K562 (cell line): ENCODE results near the gene RAD21L1. TPM values are rescaled to one million over a fixed set of nuclear protein-coding genes. Genes with fewer than 3 reads are reported as not detected.
A peak's percentile ranks its signal among the peaks of the same experiment; 100 is the strongest.

Experiments
- ARHGAP35 ChIP-seq: fragments of 450-650 bp; IDR thresholded peaks from 2 replicates; pipeline ENCODE4 v1.6.1; 2018; ENCODE audit not compliant: partially characterized antibody
- ARNT ChIP-seq, 2 experiments: fragments of 450-650 bp; IDR thresholded peaks; 2 replicates each; pipeline ENCODE4 v1.6.1; 2016; ENCODE audit warnings: mild to moderate bottlenecking in 1 of 2
- EP300 ChIP-seq: IDR thresholded peaks from 2 replicates; pipeline ENCODE4 v1.6.1; 2012; ENCODE audit warnings: low read length, improper control_type of control experiment
- GABPB1 ChIP-seq: sonication (generic); formaldehyde crosslinking; IDR thresholded peaks from 2 replicates; pipeline ENCODE4 v1.8.0; 2022; ENCODE audit warnings: mild to moderate bottlenecking, missing genetic modification reagents
- HMBOX1 ChIP-seq: sonication (generic); IDR thresholded peaks from 2 replicates; pipeline ENCODE4 v1.6.1; 2016
- NCOA2 ChIP-seq, 2 experiments: fragments of 450-650 bp; IDR thresholded peaks; 2 replicates each; pipeline ENCODE4 v1.6.1; 2018; ENCODE audit warnings: mild to moderate bottlenecking in 2 of 2, moderate library complexity in 1 of 2; ENCODE audit not compliant: partially characterized antibody in 2 of 2
- NUFIP1 ChIP-seq: fragments of 450-650 bp; IDR thresholded peaks from 2 replicates; pipeline ENCODE4 v1.6.1; 2018; ENCODE audit not compliant: partially characterized antibody
- RFX7 ChIP-seq: fragments of 250-450 bp; sonication (Bioruptor Pico); IDR thresholded peaks from 2 replicates; pipeline ENCODE4 v1.5.1; 2021; ENCODE audit warnings: mild to moderate bottlenecking
- SNRNP70 ChIP-seq: fragments of 200-400 bp; formaldehyde crosslinking; optimal IDR thresholded peaks from 2 replicates; pipeline ENCODE3; 2017; ENCODE audit warnings: low read depth, low read length
- STAT5A ChIP-seq: IDR thresholded peaks from 2 replicates; pipeline ENCODE4 v1.6.1; 2012; ENCODE audit warnings: low read length, inconsistent platforms, borderline replicate concordance
- XRCC5 ChIP-seq: fragments of 200-400 bp; formaldehyde crosslinking; IDR thresholded peaks from 2 replicates; pipeline ENCODE4 v1.6.1; 2017; ENCODE audit warnings: low read depth, mild to moderate bottlenecking, low read length
- ZBTB12 ChIP-seq: fragments of 250-450 bp; sonication (Bioruptor Pico); IDR thresholded peaks from 2 replicates; pipeline ENCODE4 v1.4.0; 2020
- polyA plus RNA-seq, 8 experiments: library from polyadenylated mRNA; depleted of rRNA in 4 of 8; stranded (reverse) in 5 of 8; unstranded in 3 of 8; fragments of >200 nt; fragmentation: Nextera tagmentation in 2 of 8; fragmentation: Illumina TruSeq in 1 of 8; extraction: Ambion mirVana in 2 of 8; extraction: Trizol in 1 of 8; gene quantifications; 2 replicates each; pipeline versions ENCODE4 v1.2.1 to v1.2.3, GENCODE V29; 2011 to 2014; ENCODE audit warnings: inconsistent platforms in 1 of 8, missing spikeins in 1 of 8
- total RNA-seq, 7 experiments: library from RNA; depleted of rRNA in 6 of 7; stranded (reverse); fragments of >200 nt in 6 of 7; fragmentation: Illumina TruSeq in 2 of 7; extraction: Trizol in 2 of 7; gene quantifications; 2 replicates each; pipeline versions ENCODE4 v1.2.1 to v1.2.3, GENCODE V29; 2011 to 2021; ENCODE audit warnings: low replicate concordance in 1 of 7
- TF ChIP-seq, protein P1 (sequence below): sonication (generic); formaldehyde crosslinking; IDR thresholded peaks from 2 replicates; pipeline ENCODE4 v1.8.0; 2022; ENCODE audit warnings: mild to moderate bottlenecking, missing genetic modification reagents
- TF ChIP-seq, protein P2 (sequence below): IDR thresholded peaks from 3 replicates; pipeline ENCODE4 v1.6.1; 2011; ENCODE audit warnings: borderline replicate concordance, mild to moderate bottlenecking, moderate library complexity; ENCODE audit not compliant: insufficient read length; ENCODE audit errors: extremely low read depth
- TF ChIP-seq, protein P3 (sequence below): fragments of 200-800 bp; sonication (Bioruptor generic); IDR thresholded peaks from 2 replicates; pipeline ENCODE4 v1.6.1; 2017; ENCODE audit warnings: missing genetic modification characterization, missing compliant biosample characterization
- TF ChIP-seq, protein P4 (sequence below): fragments of 250-450 bp; sonication (Bioruptor Pico); IDR thresholded peaks from 2 replicates; pipeline ENCODE4 v1.5.0; 2021
- TF ChIP-seq, protein P5 (sequence below): fragments of 450-650 bp; formaldehyde crosslinking; IDR thresholded peaks from 2 replicates; pipeline ENCODE4 v1.4.0; 2020; ENCODE audit warnings: mild to moderate bottlenecking, moderate library complexity

The RAD21L1 gene
- total and polyA plus RNA-seq, 9 of the 15 experiments (the other 6 are each of a cell fraction or from before 2014, with no cell fraction given): 0.17 to 1.7 (median 0.45) TPM; not detected in 1

GRCh38 chr20:1187605-1188171, 38.2 kb upstream of the RAD21L1 start (continued):
- TF ChIP-seq SNRNP70: no peak
- TF ChIP-seq STAT5A: peak; percentile 86
- TF ChIP-seq GABPB1 (CRISPR knock-in tag): no peak
- TF ChIP-seq, protein P1, sequence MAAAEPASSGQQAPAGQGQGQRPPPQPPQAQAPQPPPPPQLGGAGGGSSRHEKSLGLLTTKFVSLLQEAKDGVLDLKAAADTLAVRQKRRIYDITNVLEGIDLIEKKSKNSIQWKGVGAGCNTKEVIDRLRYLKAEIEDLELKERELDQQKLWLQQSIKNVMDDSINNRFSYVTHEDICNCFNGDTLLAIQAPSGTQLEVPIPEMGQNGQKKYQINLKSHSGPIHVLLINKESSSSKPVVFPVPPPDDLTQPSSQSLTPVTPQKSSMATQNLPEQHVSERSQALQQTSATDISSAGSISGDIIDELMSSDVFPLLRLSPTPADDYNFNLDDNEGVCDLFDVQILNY (CRISPR knock-in tag): no peak
- peak in 1 of 2 experiments; percentile 66; a peak in 2 of 4 replicates for TF ChIP-seq ARNT (IDR thresholded peaks at IDR 0.05)
- TF ChIP-seq, protein P2, sequence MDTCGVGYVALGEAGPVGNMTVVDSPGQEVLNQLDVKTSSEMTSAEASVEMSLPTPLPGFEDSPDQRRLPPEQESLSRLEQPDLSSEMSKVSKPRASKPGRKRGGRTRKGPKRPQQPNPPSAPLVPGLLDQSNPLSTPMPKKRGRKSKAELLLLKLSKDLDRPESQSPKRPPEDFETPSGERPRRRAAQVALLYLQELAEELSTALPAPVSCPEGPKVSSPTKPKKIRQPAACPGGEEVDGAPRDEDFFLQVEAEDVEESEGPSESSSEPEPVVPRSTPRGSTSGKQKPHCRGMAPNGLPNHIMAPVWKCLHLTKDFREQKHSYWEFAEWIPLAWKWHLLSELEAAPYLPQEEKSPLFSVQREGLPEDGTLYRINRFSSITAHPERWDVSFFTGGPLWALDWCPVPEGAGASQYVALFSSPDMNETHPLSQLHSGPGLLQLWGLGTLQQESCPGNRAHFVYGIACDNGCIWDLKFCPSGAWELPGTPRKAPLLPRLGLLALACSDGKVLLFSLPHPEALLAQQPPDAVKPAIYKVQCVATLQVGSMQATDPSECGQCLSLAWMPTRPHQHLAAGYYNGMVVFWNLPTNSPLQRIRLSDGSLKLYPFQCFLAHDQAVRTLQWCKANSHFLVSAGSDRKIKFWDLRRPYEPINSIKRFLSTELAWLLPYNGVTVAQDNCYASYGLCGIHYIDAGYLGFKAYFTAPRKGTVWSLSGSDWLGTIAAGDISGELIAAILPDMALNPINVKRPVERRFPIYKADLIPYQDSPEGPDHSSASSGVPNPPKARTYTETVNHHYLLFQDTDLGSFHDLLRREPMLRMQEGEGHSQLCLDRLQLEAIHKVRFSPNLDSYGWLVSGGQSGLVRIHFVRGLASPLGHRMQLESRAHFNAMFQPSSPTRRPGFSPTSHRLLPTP: no peak
- TF ChIP-seq HMBOX1: peak; percentile 67
- TF ChIP-seq, protein P3, sequence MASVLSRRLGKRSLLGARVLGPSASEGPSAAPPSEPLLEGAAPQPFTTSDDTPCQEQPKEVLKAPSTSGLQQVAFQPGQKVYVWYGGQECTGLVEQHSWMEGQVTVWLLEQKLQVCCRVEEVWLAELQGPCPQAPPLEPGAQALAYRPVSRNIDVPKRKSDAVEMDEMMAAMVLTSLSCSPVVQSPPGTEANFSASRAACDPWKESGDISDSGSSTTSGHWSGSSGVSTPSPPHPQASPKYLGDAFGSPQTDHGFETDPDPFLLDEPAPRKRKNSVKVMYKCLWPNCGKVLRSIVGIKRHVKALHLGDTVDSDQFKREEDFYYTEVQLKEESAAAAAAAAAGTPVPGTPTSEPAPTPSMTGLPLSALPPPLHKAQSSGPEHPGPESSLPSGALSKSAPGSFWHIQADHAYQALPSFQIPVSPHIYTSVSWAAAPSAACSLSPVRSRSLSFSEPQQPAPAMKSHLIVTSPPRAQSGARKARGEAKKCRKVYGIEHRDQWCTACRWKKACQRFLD: no peak
- TF ChIP-seq XRCC5: no peak
- TF ChIP-seq NCOA2 (IDR thresholded peaks at IDR 0.05; ENCODE audit: partially characterized antibody in 2 of 2): no peak
- TF ChIP-seq RFX7 (CRISPR knock-in tag): no peak
- no peak for TF ChIP-seq NUFIP1
- TF ChIP-seq EP300: peak; percentile 86
- no peak for TF ChIP-seq ARHGAP35
- TF ChIP-seq ZBTB12 (CRISPR knock-in tag): no peak
- TF ChIP-seq, protein P4, sequence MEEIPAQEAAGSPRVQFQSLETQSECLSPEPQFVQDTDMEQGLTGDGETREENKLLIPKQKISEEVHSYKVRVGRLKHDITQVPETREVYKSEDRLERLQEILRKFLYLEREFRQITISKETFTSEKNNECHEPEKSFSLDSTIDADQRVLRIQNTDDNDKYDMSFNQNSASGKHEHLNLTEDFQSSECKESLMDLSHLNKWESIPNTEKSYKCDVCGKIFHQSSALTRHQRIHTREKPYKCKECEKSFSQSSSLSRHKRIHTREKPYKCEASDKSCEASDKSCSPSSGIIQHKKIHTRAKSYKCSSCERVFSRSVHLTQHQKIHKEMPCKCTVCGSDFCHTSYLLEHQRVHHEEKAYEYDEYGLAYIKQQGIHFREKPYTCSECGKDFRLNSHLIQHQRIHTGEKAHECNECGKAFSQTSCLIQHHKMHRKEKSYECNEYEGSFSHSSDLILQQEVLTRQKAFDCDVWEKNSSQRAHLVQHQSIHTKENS (CRISPR knock-in tag): no peak
- TF ChIP-seq, protein P5, sequence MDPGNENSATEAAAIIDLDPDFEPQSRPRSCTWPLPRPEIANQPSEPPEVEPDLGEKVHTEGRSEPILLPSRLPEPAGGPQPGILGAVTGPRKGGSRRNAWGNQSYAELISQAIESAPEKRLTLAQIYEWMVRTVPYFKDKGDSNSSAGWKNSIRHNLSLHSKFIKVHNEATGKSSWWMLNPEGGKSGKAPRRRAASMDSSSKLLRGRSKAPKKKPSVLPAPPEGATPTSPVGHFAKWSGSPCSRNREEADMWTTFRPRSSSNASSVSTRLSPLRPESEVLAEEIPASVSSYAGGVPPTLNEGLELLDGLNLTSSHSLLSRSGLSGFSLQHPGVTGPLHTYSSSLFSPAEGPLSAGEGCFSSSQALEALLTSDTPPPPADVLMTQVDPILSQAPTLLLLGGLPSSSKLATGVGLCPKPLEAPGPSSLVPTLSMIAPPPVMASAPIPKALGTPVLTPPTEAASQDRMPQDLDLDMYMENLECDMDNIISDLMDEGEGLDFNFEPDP (CRISPR knock-in tag): no peak
